Large intestine (tissue), 3 donors: ENCODE data around the gene PRKAG1. TPM values are rescaled to one million over a fixed set of nuclear protein-coding genes. Genes with fewer than 3 reads are reported as not detected.

Experiments used
- DNase-seq, 2 donors: peaks; one replicate each; pipeline versions ENCODE4 v3.0.0 to v3.0.0-alpha.2; 2013
- H3K27ac ChIP-seq: one replicate; pipeline ENCODE4 v1.5.1; 2013; ENCODE audit warnings: low read length
- H3K27me3 ChIP-seq: 2 replicates; pipeline ENCODE4 v1.6.1; 2013; ENCODE audit warnings: low read length; ENCODE audit not compliant: control insufficient read depth, insufficient read depth
- H3K36me3 ChIP-seq: 2 replicates; pipeline ENCODE4 v1.6.1; 2013; ENCODE audit warnings: low read length; ENCODE audit not compliant: control insufficient read depth, insufficient read depth
- H3K4me1 ChIP-seq: one replicate; pipeline ENCODE4 v1.6.1; 2013; ENCODE audit warnings: low read length; ENCODE audit not compliant: control insufficient read depth, insufficient read depth
- H3K4me3 ChIP-seq: one replicate; pipeline ENCODE4 v1.5.1; 2013; ENCODE audit warnings: low read length
- H3K9me3 ChIP-seq: one replicate; pipeline ENCODE4 v1.6.1; 2013; ENCODE audit warnings: mild to moderate bottlenecking, low read depth, low read length, moderate library complexity; ENCODE audit not compliant: control insufficient read depth
- WGBS: methylation state at CpG from one replicate; pipeline ENCODE4 v1.1.5; 2013; ENCODE audit warnings: low lambda C conversion rate; ENCODE audit not compliant: insufficient coverage; 5-methylcytosine and 5-hydroxymethylcytosine counted together
- polyA plus RNA-seq: library from polyadenylated mRNA; unstranded; fragments of 120-200 nt; gene quantifications from one replicate; pipeline ENCODE4 v1.2.1, GENCODE V29; 2013

PRKAG1 gene
- polyA plus RNA-seq, 1 donor, result 66.8 TPM

DNA sequence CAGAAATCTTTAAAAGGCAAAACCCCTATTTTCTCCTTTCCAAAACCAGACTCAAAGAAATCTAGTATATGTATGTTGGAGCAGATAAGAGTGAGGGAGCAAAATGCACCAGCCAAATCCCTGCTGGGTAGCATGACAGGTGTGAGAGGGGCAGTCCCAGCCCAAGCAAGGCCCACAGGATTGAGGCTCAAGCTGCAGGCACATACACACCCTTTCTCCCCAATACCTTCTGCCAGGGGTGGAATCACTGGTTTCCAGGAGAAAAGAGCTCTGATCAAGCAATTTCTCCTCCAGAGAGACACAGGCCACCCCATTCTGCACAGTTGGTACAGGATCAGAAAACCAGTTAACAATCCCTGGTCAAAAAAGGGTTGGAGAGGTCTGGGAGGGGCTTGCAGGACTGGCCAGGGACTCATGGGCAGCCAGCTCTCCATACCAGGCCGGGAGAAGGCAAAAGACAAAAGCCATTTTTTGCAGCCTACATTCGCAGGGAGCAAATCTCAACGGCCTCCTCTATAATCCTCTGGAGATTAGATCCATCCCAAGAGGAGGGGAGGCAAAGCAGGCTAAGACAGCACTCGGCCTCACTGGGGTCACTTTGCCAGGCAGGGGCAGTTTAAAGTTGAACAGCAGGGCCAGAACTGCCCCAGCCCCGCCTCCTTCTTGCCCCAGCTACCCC is 39.9 kb upstream of the PRKAG1 start:
- Histone ChIP-seq H3K27ac (no peak overlapping the region), H3K4me1 (peaks cover 34% of the 10 kb centered on the region)

DNA sequence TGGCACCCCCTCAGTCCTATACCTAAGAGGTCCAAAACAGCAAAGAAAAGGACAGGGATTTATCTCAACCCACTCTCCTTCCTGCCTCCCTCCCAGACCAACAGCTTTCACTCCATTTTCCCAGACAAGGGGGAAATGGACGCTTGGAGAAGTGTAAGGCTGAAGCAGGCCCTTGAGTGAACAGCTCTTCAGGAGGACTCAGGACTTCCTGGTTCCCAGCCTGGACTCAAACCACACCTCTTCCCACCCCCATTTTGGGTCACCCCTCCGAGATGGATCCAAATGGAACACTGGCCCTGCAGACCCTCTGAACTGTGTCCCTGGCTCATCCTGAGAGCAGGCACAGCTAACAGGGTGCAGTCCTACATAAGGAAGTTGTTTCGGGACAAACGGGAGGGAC is 39.3 kb upstream of the PRKAG1 start:
- H3K4me1 ChIP-seq, result peaks cover 34% of the 10 kb centered on the region
- WGBS, result no CpG with 5 or more reads among the region's 4 CpGs
- H3K27me3 ChIP-seq, result no peaks in the 10 kb centered on the region
- no peak overlapping the region for H3K27ac ChIP-seq
- H3K36me3 ChIP-seq, result peaks cover 28% of the 10 kb centered on the region
- no peaks in the 10 kb centered on the region for H3K9me3 ChIP-seq
- no peak for DNase-seq
- peak overlapping the region; percentile 67 for H3K4me3 ChIP-seq

More for the DNA sequence above, 39.9 kb upstream of the PRKAG1 start:
- DNase-seq, result no peak
- no peaks in the 10 kb centered on the region for H3K9me3 ChIP-seq
- WGBS, result no CpG with 5 or more reads among the region's 5 CpGs
- H3K4me3 ChIP-seq, result peak overlapping the region; percentile 67
- H3K36me3 ChIP-seq, result peaks cover 21% of the 10 kb centered on the region
- H3K27me3 ChIP-seq, result no peaks in the 10 kb centered on the region

DNA sequence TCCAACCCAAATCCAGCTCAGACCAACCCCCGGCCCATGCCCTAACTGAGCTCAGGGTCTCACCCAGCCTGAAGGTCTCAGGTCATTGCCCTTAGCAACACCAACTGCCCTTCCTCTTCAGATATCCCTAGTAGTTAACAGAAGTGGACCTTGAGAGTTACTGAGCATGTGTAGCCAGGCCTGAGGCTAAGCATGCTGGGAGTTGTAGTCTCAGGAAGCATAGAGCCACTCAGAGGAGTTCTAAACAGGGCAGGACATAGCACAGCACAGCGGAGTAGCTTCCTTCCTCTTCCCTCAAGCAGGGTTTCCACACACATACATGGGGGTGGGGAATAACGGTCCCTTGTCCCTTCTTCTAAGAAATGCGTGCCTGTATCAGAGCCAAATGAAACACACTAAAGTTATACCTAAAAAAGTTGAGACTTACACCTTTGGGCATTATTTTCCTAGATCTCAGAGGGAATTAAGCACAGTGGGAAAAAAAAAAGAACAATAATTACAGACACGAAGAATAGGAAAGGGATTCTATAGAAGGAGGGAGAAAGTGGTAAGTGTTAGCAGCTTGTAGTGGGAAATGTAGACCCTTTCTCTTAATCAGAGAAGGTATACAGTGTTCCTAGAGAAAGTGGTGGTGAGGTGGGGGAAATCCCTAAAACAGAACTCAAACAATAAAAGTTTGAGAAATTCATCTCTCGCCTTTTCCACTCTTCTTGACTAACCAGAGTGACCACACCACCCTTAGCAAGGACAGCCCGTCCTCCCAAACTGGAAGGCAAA is 37.6 kb upstream of the PRKAG1 start:
- no peak overlapping the region for H3K4me3 ChIP-seq
- DNase-seq, result peak; percentile 55 to 58
- peaks cover 30% of the 10 kb centered on the region for H3K4me1 ChIP-seq
- 43% methylated on average over 1 of the region's 7 CpGs for WGBS
- no peaks in the 10 kb centered on the region for H3K27me3 ChIP-seq
- no peaks in the 10 kb centered on the region for H3K9me3 ChIP-seq
- no peak overlapping the region for H3K27ac ChIP-seq
- H3K36me3 ChIP-seq, result peaks cover 45% of the 10 kb centered on the region

DNA sequence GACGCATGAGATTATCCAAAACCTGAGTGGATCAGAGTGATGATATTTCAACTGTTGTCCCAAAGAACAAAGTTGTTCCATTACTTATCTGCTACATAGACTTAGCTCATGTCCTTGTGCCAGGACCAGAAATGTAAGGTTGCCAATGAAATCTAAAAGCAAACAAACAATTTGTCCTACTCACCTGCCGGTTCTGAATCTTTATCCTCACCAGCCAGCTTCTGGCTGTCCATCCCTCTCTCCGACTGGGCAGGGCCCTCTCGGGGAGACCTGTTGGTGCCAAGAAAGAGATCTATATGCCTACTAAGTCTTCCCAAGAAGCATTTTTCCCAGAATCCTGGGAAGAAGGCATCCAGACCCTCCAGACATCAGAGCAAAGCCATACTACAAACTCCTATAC is 36.5 kb upstream of the PRKAG1 start:
- H3K4me3 ChIP-seq, result no peak overlapping the region
- peaks cover 29% of the 10 kb centered on the region for H3K4me1 ChIP-seq
- no CpG with 5 or more reads among the region's 4 CpGs for WGBS
- H3K36me3 ChIP-seq, result peaks cover 55% of the 10 kb centered on the region
- H3K27ac ChIP-seq, result no peak overlapping the region
- no peaks in the 10 kb centered on the region for H3K9me3 ChIP-seq
- H3K27me3 ChIP-seq, result no peaks in the 10 kb centered on the region
- no peak for DNase-seq

DNA sequence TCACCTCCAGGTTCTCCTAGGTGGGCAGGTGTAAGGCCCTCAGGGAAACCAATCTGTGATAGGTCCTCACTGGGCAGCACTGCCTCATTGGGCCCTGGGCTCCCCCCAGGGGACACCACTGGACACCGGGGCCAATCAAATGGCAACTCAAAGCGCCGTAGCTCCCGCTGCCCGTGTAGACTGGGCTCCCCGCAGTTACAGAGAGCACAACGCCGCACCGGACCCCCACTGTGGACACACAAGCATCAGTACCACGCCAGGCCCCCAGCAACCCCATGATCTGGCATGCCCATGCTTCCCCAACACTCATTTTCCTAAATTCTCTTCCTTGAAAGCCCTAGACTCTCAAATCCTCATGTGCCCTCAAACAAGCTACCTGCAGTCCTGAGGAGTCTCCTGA is 35.9 kb upstream of the PRKAG1 start:
- Histone ChIP-seq H3K27ac (no peak overlapping the region), H3K27me3 (no peaks in the 10 kb centered on the region), H3K9me3 (no peaks in the 10 kb centered on the region), H3K4me1 (peaks cover 29% of the 10 kb centered on the region), H3K36me3 (peaks cover 61% of the 10 kb centered on the region), H3K4me3 (no peak overlapping the region)
- no CpG with 5 or more reads among the region's 10 CpGs for WGBS
- no peak for DNase-seq

DNA sequence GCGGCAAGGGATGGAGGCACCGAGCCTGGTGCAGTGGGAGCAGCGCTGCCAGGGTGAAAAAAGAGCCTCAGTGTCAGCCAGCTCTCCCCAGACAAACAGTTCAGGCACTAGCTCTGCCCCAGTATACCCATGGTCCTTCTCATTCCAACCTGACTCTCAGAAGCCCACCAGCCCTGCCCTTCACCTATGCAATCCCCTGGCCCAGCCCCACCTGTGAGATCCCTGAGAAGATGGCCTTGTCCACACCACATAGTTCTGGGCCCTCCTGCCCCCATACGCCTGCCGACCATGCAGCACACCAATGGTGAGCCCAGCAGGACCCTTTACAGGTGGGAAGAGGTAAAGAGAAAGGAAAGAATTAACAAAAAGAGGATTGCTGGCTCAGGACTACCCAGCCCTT is 35.5 kb upstream of the PRKAG1 start:
- no peak for DNase-seq
- no peaks in the 10 kb centered on the region for H3K27me3 ChIP-seq
- no peak overlapping the region for H3K27ac ChIP-seq
- H3K4me1 ChIP-seq, result peaks cover 29% of the 10 kb centered on the region
- H3K9me3 ChIP-seq, result no peaks in the 10 kb centered on the region
- no peak overlapping the region for H3K4me3 ChIP-seq
- peaks cover 65% of the 10 kb centered on the region for H3K36me3 ChIP-seq
- WGBS, result no CpG with 5 or more reads among the region's 5 CpGs

DNA sequence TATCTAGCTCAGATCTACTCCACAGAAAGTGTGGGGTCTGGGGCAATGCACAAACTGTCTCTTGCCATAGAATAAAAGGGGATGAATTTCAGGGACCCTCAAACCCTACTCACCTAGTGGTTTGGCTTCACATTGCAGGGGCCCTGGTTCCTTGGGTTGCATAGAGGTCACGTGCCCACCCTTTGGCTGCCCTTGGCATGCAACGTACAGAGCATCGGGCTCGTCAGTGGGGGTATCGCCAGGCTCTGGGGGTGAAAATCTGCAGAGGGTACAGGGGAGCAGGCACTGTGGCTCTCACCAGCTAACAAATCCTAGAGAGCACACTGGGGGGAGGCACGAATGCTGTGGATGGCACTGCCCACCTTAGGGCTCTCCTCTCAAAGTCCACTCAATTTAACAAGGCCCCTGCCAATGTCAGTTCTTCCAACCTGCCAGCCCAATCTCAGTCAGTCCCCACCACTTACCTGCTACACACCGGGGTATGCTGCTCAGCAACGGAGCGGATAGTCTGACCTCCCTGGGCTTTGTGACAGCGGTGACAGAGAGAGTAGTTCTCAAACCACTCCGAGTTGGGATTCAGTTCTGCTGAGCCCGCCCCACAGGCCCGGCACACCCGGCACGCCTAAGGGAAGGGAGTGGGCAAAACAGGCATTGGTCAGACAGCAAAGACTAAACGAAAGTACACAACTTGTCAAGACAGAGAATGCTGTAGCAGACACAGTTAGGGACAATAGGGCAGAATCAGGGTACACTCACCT is 34.1 kb upstream of the PRKAG1 start:
- H3K4me1 ChIP-seq, result peaks cover 21% of the 10 kb centered on the region
- H3K27me3 ChIP-seq, result no peaks in the 10 kb centered on the region
- DNase-seq, result no peak
- 100% methylated on average over 2 of the region's 16 CpGs for WGBS
- no peaks in the 10 kb centered on the region for H3K9me3 ChIP-seq
- H3K36me3 ChIP-seq, result peaks cover 80% of the 10 kb centered on the region
- H3K4me3 ChIP-seq, result no peak overlapping the region
- no peak overlapping the region for H3K27ac ChIP-seq

DNA sequence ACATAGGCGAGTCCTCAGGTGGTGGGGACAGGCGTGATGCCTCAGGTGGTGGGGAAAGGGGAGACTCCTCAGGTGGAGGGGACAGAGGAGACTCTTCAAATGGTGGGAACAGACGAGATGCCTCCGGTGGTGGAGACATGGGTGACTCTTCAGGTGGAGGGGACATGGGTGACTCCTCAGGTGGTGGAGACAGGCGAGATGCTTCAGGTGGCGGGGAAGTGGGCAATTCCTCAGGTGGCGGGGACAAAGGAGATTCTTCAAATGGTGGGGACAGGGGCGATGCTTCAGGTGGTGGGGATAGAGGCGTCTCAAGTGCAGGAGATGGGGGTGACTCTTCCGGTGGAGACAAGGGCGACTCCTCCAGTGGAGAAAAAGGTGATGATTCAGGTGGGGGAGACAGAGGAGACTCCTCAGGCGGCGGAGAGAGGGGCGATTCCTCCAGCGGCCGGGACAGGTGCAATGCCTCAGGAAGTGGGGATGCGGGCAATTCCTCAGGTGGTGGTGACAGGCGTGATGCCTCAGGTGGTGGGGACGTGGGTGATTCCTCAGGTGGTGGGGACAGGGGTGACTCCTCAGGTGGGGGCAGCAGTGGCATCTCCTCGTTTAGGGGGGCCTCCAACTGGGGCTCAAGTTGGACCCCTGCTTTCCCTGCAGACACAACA is 33.3 kb upstream of the PRKAG1 start:
- Histone ChIP-seq H3K36me3 (peaks cover 86% of the 10 kb centered on the region), H3K27me3 (no peaks in the 10 kb centered on the region), H3K9me3 (no peaks in the 10 kb centered on the region), H3K27ac (no peak overlapping the region), H3K4me1 (peaks cover 14% of the 10 kb centered on the region), H3K4me3 (no peak overlapping the region)
- WGBS, result 100% methylated on average over 1 of the region's 20 CpGs
- DNase-seq, result no peak

DNA sequence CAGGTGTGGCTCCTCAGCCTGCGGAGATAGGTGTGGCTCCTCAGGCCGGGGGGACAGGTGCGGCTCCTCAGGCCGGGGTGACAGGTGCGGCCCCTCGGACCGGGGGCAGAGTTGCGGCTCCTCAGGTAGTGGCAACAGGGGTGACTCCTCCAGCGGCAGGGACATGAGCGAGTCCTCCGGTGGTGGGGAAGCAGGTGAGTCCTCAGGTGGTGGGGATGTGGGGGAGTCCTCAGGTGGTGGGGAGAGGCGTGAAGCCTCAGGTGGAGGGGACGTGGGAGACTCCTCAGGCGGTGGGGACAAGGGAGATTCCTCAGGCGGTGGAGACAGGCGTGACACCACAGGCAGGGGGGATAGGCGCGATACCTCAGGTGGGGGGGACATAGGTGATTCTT is 32.8 kb upstream of the PRKAG1 start:
- Histone ChIP-seq H3K4me1 (peaks cover 9% of the 10 kb centered on the region), H3K27me3 (no peaks in the 10 kb centered on the region), H3K27ac (no peak overlapping the region), H3K4me3 (no peak overlapping the region), H3K9me3 (no peaks in the 10 kb centered on the region), H3K36me3 (peaks cover 90% of the 10 kb centered on the region)
- no peak for DNase-seq
- no CpG with 5 or more reads among the region's 18 CpGs for WGBS
